HUES48 (cell line): ENCODE data around the gene TNFAIP8L2.
A peak's percentile ranks its signal among the peaks of the same experiment; 100 is the strongest.

ENCODE experiments used
- H3K27ac ChIP-seq: one replicate; pipeline ENCODE4 v1.7.0; 2013; ENCODE audit warnings: low read depth, low read length, inconsistent platforms
- H3K27me3 ChIP-seq: 2 replicates; pipeline ENCODE4 v1.6.1; 2013; ENCODE audit warnings: mild to moderate bottlenecking, low read length; ENCODE audit not compliant: control insufficient read depth, insufficient read depth
- H3K36me3 ChIP-seq: 2 replicates; pipeline ENCODE4 v1.6.1; 2013; ENCODE audit warnings: low read length; ENCODE audit not compliant: control insufficient read depth, insufficient read depth
- H3K4me1 ChIP-seq: 2 replicates; pipeline ENCODE4 v1.6.1; 2013; ENCODE audit warnings: mild to moderate bottlenecking, low read length; ENCODE audit not compliant: control insufficient read depth, insufficient read depth
- H3K4me3 ChIP-seq: 2 replicates; pipeline ENCODE4 v1.5.1; 2013; ENCODE audit warnings: mild to moderate bottlenecking, low read depth, low read length
- H3K9ac ChIP-seq: 2 replicates; pipeline ENCODE4 v1.6.1; 2013; ENCODE audit warnings: mild to moderate bottlenecking, low read depth, low read length, moderate library complexity
- H3K9me3 ChIP-seq: 2 replicates; pipeline ENCODE4 v1.6.1; 2013; ENCODE audit warnings: low read length; ENCODE audit not compliant: control insufficient read depth, insufficient read depth

TNFAIP8L2 gene

DNA sequence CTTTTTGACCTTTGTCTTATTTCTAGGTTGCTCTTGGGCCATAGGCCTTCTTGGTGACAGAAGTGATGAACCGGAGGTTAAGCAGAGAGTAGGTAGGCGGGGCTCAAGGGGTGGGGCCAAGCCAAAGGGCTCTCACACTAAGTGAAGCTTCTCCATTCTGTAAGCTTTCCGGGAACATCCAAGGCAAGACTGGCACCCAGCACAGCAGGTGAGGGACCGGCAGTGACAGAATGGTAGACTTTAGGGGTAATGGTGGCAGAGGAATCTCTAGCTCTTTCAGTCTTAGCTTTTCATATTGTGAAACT lies at the start of gene TNFAIP8L2:
TNFAIP8L2 (plus strand) TSS at position 135 of the 305 bp plus-strand sequence. CDS start 2,049 bp downstream, outside the sequence.
- H3K9ac ChIP-seq = no peak within 1 kb of the TSS
- H3K4me3 ChIP-seq = no peak within 1 kb of the TSS
- H3K4me1 ChIP-seq = peaks cover 4% of the 10 kb centered on the region; the same call in 1 of the 2 replicates
- H3K9me3 ChIP-seq = no peaks in the 10 kb centered on the region
- no peaks in the 10 kb centered on the region for H3K27me3 ChIP-seq
- peaks cover 27% of the 10 kb centered on the region for H3K36me3 ChIP-seq
- H3K27ac ChIP-seq = no peak within 1 kb of the TSS

DNA sequence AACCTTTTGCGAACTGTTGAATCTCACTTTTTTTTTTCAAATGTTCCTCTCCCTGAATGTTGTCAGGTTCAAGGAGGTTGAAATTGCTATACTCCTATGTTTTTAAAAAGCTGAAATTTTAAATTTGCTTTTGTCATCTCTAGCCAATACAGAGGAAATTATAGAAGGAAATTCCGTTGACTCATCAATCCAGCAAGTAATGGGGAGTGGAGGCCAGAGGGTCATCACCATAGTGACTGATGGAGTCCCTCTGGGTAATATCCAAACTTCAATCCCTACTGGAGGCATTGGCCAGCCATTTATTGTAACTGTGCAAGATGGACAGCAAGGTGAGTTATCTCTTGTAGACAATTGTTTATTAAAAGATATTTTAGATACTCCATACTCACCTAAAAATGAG lies 49.6 kb upstream of the TNFAIP8L2 start:
- Histone ChIP-seq H3K4me3 (no peak overlapping the region), H3K36me3 (no peaks in the 10 kb centered on the region), H3K27ac (no peak overlapping the region), H3K4me1 (no peaks in the 10 kb centered on the region), H3K9me3 (no peaks in the 10 kb centered on the region), H3K27me3 (no peaks in the 10 kb centered on the region), H3K9ac (no peak overlapping the region)

- no peak overlapping the region for H3K27ac ChIP-seq
- no peak overlapping the region for H3K4me3 ChIP-seq
- H3K4me1 ChIP-seq = no peaks in the 10 kb centered on the region
- H3K9me3 ChIP-seq = no peaks in the 10 kb centered on the region
- H3K9ac ChIP-seq = no peak overlapping the region
- H3K27me3 ChIP-seq = no peaks in the 10 kb centered on the region
- H3K36me3 ChIP-seq = no peaks in the 10 kb centered on the region
These were observed 48.1 kb upstream of the TNFAIP8L2 start for GRCh38 chr1:151108331-151108730.

GRCh38 chr1:151113877-151114276 lies 42.6 kb upstream of the TNFAIP8L2 start:
- Histone ChIP-seq H3K9me3 (no peaks in the 10 kb centered on the region), H3K27ac (no peak overlapping the region), H3K9ac (no peak overlapping the region)

GRCh38 chr1:151124763-151125403 lies 31.6 kb upstream of the TNFAIP8L2 start:
- Histone ChIP-seq H3K27ac (peak overlapping the region; percentile 51), H3K9me3 (no peaks in the 10 kb centered on the region), H3K36me3 (no peaks in the 10 kb centered on the region), H3K4me1 (peaks cover 6% of the 10 kb centered on the region), H3K9ac (no peak overlapping the region), H3K4me3 (no peak overlapping the region), H3K27me3 (no peaks in the 10 kb centered on the region)

More at GRCh38 chr1:151113877-151114276, 42.6 kb upstream of the TNFAIP8L2 start:
- Histone ChIP-seq H3K27me3 (no peaks in the 10 kb centered on the region), H3K4me3 (no peak overlapping the region), H3K36me3 (no peaks in the 10 kb centered on the region), H3K4me1 (no peaks in the 10 kb centered on the region)

GRCh38 chr1:151128800-151129199 lies 27.6 kb upstream of the TNFAIP8L2 start:
- H3K27me3 ChIP-seq = peaks cover 26% of the 10 kb centered on the region
- H3K4me1 ChIP-seq = peaks cover 15% of the 10 kb centered on the region
- H3K27ac ChIP-seq = no peak overlapping the region
- H3K36me3 ChIP-seq = no peaks in the 10 kb centered on the region
- no peak overlapping the region for H3K4me3 ChIP-seq
- no peak overlapping the region for H3K9ac ChIP-seq
- no peaks in the 10 kb centered on the region for H3K9me3 ChIP-seq

- peaks cover 12% of the 10 kb centered on the region; the same call in 1 of the 2 replicates for H3K4me1 ChIP-seq
- H3K4me3 ChIP-seq = peak overlapping the region; percentile 61
- H3K9ac ChIP-seq = peak overlapping the region; percentile 54
- H3K36me3 ChIP-seq = no peaks in the 10 kb centered on the region
- H3K9me3 ChIP-seq = no peaks in the 10 kb centered on the region
- H3K27me3 ChIP-seq = peaks cover 33% of the 10 kb centered on the region
- peak overlapping the region; percentile 49 for H3K27ac ChIP-seq
These were observed 25.4 kb upstream of the TNFAIP8L2 start for GRCh38 chr1:151130987-151131586.

GRCh38 chr1:151131701-151132334 lies 24.6 kb upstream of the TNFAIP8L2 start:
- Histone ChIP-seq H3K27me3 (peaks cover 33% of the 10 kb centered on the region), H3K4me3 (peak overlapping the region; percentile 61), H3K4me1 (peaks cover 12% of the 10 kb centered on the region; the same call in 1 of the 2 replicates), H3K9ac (no peak overlapping the region), H3K9me3 (no peaks in the 10 kb centered on the region), H3K36me3 (peaks cover 6% of the 10 kb centered on the region), H3K27ac (peak overlapping the region; percentile 49)

DNA sequence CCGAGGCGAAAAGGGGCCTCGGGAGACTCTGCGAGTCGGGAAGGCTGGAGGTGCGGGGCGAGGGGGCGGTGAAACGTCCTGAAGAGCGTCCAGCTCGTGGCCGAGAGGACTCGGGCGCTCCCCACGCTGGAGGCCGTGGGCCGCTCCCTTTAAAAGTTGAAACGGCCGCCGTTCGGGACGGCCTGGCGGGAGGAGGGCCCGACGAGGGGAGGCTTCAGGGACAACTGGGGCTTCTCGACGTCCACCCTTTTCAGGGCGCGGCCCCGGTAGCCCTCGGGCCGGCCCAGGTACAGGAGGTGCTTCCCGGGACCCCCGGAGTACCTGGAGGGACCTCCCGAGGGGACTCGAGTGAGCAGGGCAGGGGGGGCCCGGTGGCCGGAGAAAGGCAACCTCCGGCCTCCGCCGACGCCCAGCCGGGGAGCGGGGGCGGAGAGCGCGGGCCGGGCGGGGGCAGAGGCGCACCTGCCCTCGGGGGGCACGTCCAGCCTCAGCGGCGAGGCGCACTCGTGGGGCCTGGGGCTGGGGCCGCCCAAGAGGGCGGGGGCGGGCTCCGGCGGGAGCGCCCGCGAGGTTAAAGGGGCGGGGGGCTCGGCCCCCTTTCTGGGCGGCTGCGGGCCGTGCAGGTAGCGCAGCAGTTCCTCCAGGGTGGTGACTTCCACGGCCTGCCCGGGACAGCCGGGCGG lies 24.0 kb upstream of the TNFAIP8L2 start:
- peaks cover 33% of the 10 kb centered on the region for H3K27me3 ChIP-seq

GRCh38 chr1:151133018-151133806 lies 23.2 kb upstream of the TNFAIP8L2 start:
- H3K9ac ChIP-seq = no peak overlapping the region
- H3K9me3 ChIP-seq = no peaks in the 10 kb centered on the region

More for the DNA sequence above, 24.0 kb upstream of the TNFAIP8L2 start:
- H3K27ac ChIP-seq = no peak overlapping the region
- peak overlapping the region; percentile 61; the same call in 1 of the 2 replicates for H3K4me3 ChIP-seq
- peaks cover 7% of the 10 kb centered on the region for H3K36me3 ChIP-seq
- H3K4me1 ChIP-seq = peaks cover 12% of the 10 kb centered on the region; the same call in 1 of the 2 replicates
- no peaks in the 10 kb centered on the region for H3K9me3 ChIP-seq
- no peak overlapping the region for H3K9ac ChIP-seq

More at GRCh38 chr1:151133018-151133806, 23.2 kb upstream of the TNFAIP8L2 start:
- peak overlapping the region; percentile 61; the same call in 1 of the 2 replicates for H3K4me3 ChIP-seq
- H3K4me1 ChIP-seq = peaks cover 12% of the 10 kb centered on the region; the same call in 1 of the 2 replicates
- H3K36me3 ChIP-seq = peaks cover 7% of the 10 kb centered on the region
- H3K27ac ChIP-seq = no peak overlapping the region
- H3K27me3 ChIP-seq = peaks cover 33% of the 10 kb centered on the region
